Cardiac muscle cell (in vitro differentiated cells and primary cell): ENCODE measurements around the gene NLRP3. TPM values are rescaled to one million over a fixed set of nuclear protein-coding genes. Genes with fewer than 3 reads are reported as not detected.
A peak's percentile ranks its signal among the peaks of the same experiment; 100 is the strongest.
"Not testable (repeated sequence)": the region's sequence is repeated elsewhere in the genome, so short reads cannot be mapped to it uniquely, and the experiment has no call there.

Experiments used
- DNase-seq, 2 donors: peaks; one replicate each; pipeline versions ENCODE4 v3.0.0 to v3.0.0-alpha.2; 2010 to 2017; ENCODE audit warnings: low read depth in 1 of 2, low spot score in 1 of 2
- H3K27ac ChIP-seq: fragments of 200-600 bp; sonication (generic); 2 replicates; pipeline ENCODE4 v1.5.1; 2016
- H3K27me3 ChIP-seq: fragments of 200-600 bp; sonication (generic); 2 replicates; pipeline ENCODE4 v1.6.0; 2016; ENCODE audit warnings: control low read depth
- H3K36me3 ChIP-seq: fragments of 200-600 bp; sonication (generic); 2 replicates; pipeline ENCODE4 v1.5.1; 2016; ENCODE audit warnings: control low read depth
- H3K4me1 ChIP-seq: fragments of 200-600 bp; sonication (generic); 2 replicates; pipeline ENCODE4 v1.8.1; 2017; ENCODE audit warnings: low read depth, mild to moderate bottlenecking, mixed run types
- H3K4me3 ChIP-seq: fragments of 200-600 bp; sonication (generic); 2 replicates; pipeline ENCODE4 v1.5.1; 2016; ENCODE audit warnings: mild to moderate bottlenecking
- H3K9me3 ChIP-seq: fragments of 200-600 bp; sonication (generic); 2 replicates; pipeline ENCODE4 v1.5.1; 2017; ENCODE audit warnings: low read depth, mild to moderate bottlenecking, control low read depth
- CTCF ChIP-seq: IDR thresholded peaks from 2 replicates; pipeline ENCODE4 v1.5.1; 2012; ENCODE audit warnings: low read depth, mild to moderate bottlenecking, low read length
- polyA plus RNA-seq: library from polyadenylated mRNA; unstranded; fragments of >200 nt; fragmentation: Nextera tagmentation; extraction: Ambion mirVana; gene quantifications from 2 replicates; pipeline ENCODE4 v1.2.1, GENCODE V29; 2016
- total RNA-seq: library from RNA; depleted of rRNA; stranded (reverse); fragments of >200 nt; gene quantifications from 2 replicates; pipeline ENCODE4 v1.2.3, GENCODE V29; 2016

NLRP3 gene
- total and polyA plus RNA-seq, 2 experiments from 2014 or later: 1.5 TPM; not detected in 1

- DNase-seq: no peak
- no peaks in the 10 kb centered on the region for H3K9me3 ChIP-seq
- TF ChIP-seq CTCF: no peak
- no peaks in the 10 kb centered on the region for H3K36me3 ChIP-seq
- H3K27ac ChIP-seq: no peak overlapping the region
- no peaks in the 10 kb centered on the region for H3K4me1 ChIP-seq
- no peaks in the 10 kb centered on the region for H3K27me3 ChIP-seq
- H3K4me3 ChIP-seq: no peak overlapping the region
These were observed 28.4 kb upstream of the NLRP3 start for GRCh38 chr1:247387565-247387964.

- Histone ChIP-seq H3K4me1 (no peaks in the 10 kb centered on the region), H3K4me3 (no peak overlapping the region), H3K27me3 (no peaks in the 10 kb centered on the region), H3K27ac (no peak overlapping the region), H3K9me3 (no peaks in the 10 kb centered on the region), H3K36me3 (no peaks in the 10 kb centered on the region)
- peak; percentile 81 to 88 for DNase-seq
- peak; percentile 91 for TF ChIP-seq CTCF
These were observed 25.7 kb upstream of the NLRP3 start for GRCh38 chr1:247390116-247390791.

GRCh38 chr1:247390996-247391395 lies 25.0 kb upstream of the NLRP3 start:
- no peak for DNase-seq
- no peaks in the 10 kb centered on the region for H3K27me3 ChIP-seq
- H3K36me3 ChIP-seq: no peaks in the 10 kb centered on the region
- no peaks in the 10 kb centered on the region for H3K4me1 ChIP-seq
- H3K27ac ChIP-seq: no peak overlapping the region
- no peak for TF ChIP-seq CTCF
- no peak overlapping the region for H3K4me3 ChIP-seq
- H3K9me3 ChIP-seq: no peaks in the 10 kb centered on the region

GRCh38 chr1:247392088-247392487 lies 23.9 kb upstream of the NLRP3 start:
- no peaks in the 10 kb centered on the region for H3K36me3 ChIP-seq
- H3K9me3 ChIP-seq: no peaks in the 10 kb centered on the region
- no peaks in the 10 kb centered on the region for H3K27me3 ChIP-seq
- no peak overlapping the region for H3K4me3 ChIP-seq
- DNase-seq: no peak
- TF ChIP-seq CTCF: no peak
- no peak overlapping the region for H3K27ac ChIP-seq
- no peaks in the 10 kb centered on the region for H3K4me1 ChIP-seq

- not testable (repeated sequence) for H3K27me3 ChIP-seq, H3K9me3 ChIP-seq, H3K27ac ChIP-seq, H3K36me3 ChIP-seq, H3K4me1 ChIP-seq, H3K4me3 ChIP-seq, DNase-seq
These were observed 20.9 kb upstream of the NLRP3 start for GRCh38 chr1:247395075-247395474.

- H3K4me3 ChIP-seq: no peak overlapping the region
- no peaks in the 10 kb centered on the region for H3K9me3 ChIP-seq
- no peak overlapping the region for H3K27ac ChIP-seq
- no peak for TF ChIP-seq CTCF
- no peaks in the 10 kb centered on the region for H3K27me3 ChIP-seq
- H3K36me3 ChIP-seq: no peaks in the 10 kb centered on the region
- DNase-seq: no peak
- no peaks in the 10 kb centered on the region for H3K4me1 ChIP-seq
These were observed 15.3 kb upstream of the NLRP3 start for GRCh38 chr1:247400685-247401084.
